ENCODE data around the gene GREM2.

DNA sequence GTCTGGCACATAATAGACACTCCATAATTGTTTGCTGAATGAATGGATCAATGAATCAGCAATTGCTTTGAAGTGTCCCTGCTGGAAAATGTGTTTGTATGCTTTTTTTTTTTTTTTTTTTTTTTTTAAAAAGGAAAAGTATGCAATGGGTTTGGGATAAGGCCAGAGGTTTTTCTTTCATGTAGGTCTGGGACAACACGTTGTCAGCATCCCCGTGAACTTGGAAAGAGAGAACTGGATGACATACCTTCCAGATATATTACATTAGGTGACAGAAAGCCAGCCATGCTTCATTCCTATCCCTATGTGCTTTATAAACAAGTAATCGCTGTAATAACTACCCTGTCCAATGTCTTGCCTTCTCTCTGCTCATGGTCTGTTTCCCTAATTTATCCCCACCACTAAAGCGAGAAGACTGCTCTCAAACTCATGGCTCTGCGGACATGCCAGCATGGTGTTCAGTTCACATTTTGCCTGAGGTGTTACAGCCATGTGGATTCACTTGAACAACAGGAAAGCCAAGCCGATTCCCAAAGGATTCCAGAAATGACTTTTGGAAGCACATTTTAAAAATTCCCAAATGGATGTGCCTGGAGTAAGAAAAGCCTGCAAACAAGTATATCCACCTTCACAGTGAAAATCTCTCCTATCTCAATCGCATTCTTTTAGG lies 34.8 kb upstream of the GREM2 start:
- TF ChIP-seq YY1 (IDR thresholded peaks at IDR 0.05; ENCODE audit: insufficient read depth, insufficient read length) (no peak), ZNF274 (IDR thresholded peaks at IDR 0.05; ENCODE audit: low read depth, low read length) (no peak), SUZ12 (IDR thresholded peaks at IDR 0.05; ENCODE audit: extremely low read depth, insufficient read depth, insufficient read length) (no peak)

All from NT2/D1 (cell line).